ENCODE data around the gene RPL36.
"Not testable (repeated sequence)": the region's sequence is repeated elsewhere in the genome, so short reads cannot be mapped to it uniquely, and the experiment has no call there.

RPL36 gene

DNA sequence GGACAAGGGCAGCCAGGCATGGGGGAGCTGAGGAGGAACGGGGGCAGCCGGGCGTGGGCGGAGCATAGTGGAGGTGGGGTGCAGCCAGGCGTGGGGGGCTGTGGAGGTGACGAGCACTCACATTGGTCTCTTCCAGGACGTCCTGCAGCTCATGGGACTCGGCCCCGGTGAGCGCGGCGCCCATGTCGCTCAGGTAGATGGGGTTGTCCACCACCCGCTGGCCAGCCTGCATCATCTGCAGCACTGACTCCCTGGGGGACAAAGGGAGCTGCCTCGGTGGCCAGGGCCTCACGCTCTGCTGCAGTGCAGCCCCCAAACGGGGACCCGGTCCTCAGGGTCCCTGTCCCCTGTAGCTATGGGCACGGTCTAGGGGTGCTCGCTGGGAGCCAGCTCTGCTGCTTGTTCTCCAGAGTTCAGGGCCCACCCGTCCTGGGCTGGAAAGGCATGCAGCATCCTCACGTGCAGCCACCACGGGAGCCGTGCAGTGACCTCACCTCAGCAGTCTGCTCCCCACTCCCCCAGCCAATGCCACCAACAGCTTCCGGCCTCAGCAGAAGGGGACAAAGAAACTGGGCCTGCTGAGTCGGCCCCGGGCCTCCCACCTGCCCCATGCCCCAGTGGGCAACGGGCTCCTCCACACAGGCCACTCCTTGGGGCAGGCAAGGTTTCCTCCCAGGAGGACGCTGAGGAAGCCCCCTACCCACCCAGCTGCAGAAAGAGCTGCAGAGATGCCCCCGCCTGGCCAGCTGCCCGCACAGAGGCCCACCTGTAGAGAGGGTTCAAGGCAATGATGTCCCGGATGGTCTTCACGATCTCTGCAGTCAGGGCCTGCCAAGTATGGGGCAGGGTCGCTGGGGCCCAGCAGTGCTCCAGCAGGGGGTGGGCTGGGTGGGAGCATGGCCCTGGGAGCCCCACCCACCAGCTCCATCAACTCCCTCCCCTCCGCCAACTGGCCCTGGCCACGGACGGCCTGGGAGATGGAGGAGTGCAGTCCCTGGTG lies 17.8 kb downstream of the RPL36 start:
- no peak for DNase-seq

DNA sequence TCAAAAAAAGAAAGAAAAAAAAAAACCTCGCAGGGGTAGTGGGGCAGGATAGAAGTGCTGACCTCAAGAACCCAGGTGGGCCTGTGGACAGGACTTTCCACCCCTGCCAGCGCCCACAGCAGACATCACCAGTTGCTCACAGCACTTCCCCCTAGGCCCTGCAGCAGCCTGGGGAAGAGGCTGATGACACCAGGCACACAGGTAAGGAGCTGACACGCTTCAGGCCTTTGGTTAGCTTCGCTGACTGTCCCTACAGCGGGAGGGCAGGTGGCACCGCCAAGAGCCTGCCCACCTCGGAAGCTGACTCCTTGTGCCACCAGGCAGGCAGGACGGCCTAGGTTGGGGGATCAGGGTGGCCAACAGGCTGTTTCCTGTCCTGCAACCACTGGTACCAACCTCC lies 20.9 kb downstream of the RPL36 start:
- no peak for DNase-seq

GRCh38 chr19:5711713-5712161 lies 21.6 kb downstream of the RPL36 start:
- DNase-seq = no peak

DNA sequence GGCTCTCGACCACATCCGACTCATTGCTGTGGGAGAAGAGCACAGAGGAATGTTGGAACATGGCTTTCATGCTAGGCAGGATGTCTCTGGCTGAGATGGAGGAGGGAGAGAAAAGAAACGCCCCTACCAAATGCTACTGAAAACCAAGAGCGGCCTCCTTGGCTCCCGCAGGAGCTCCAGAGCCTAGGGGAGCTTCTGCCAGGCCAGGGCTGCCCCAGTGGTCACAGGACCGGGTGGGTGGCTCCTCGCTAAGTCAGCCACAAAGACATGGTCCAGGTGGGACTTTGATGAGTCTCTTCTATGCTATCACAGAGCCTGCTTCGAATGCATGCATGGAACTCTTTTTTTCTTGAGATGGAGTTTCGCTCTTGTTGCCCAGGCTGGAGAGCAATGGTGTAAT lies 23.1 kb downstream of the RPL36 start:
- no peak for DNase-seq

DNA sequence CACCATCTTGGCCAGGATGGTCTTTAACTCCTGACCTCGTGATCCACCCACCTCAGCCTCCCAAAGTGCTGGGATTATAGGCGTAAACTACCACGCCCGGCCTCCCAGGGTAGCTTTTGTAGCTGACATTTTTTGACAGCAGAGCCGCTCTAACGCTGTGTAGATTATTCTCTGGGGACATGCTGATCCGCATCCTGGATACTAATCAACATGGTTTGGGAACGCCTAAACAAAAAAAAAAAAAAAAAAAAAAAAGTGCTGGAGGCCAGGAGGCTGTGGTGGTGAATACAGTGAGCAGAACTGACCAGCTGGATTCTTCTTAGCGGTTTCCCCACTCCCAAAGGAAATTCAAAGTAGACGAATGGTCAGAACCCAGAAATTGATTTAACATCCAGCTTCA lies 24.7 kb downstream of the RPL36 start:
- DNase-seq = no peak

DNA sequence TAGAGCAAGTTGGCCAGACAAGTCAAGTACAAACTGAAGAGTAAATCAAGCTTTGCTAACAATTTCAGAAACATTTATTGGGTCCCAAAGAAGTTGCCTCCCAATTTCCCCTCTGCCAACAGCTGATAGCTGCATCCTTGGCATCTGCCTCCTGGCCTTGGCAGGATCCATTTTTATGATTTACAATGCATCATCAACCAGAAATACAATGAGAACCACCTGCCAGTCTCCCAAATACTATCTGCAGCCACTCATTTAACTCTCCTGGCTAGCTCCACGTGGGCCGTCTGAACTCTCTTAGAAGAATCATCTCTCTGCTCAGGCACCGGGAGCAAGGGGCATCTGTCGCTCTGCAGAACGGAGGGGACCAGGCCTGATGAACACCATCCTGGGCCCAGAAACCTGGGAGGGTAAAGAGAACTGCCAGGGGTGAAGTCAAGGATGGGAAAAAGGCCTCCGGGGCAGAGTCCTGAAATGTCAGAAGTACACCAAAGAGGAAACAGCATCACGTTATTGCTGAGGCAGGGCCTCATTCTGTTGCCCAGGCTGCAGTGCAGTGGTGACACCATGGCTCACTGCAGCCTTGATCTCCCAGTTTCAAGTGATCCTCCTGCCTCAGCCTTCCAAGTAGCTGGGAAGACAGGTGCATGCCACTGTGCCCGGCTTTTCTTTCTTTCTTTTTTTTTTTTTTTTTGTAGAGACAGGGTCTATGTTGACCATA lies 27.3 kb downstream of the RPL36 start:
- DNase-seq = no peak

GRCh38 chr19:5718037-5718578 lies 28.0 kb downstream of the RPL36 start:
- peak; percentile 43 for DNase-seq

DNA sequence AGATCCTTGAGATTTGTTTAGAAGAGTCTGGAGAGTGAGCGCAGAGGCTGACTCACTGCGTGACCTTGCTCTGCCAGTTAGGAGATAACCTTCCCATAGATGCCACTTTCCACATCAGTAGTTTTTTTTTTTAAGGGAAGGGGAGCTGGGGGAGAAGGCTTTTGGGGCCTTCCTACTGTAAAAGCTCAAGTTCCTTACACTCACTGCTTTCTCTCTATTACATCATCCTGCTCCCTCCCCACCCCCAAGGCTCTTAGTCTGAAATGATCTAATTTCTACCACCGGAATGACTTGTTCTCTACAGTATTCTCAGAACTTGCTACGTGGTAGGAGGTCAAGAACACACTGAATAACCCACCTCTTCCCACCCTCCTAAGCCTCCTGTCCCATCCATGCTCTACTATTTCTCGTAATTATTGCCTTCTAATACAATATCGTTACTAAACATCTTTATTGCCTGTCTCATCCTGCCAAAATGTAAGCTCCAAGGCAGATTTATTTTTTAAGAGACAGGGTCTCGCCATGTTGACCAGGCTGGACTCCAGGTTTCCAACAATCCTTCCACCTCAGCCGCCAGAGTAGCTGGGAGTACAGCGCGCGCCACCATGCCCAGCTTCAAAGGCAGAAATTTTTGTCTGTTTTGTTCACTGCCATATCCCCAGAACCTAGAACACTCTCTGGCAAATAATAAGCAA lies 28.6 kb downstream of the RPL36 start:
- peak; percentile 78 for DNase-seq

DNA sequence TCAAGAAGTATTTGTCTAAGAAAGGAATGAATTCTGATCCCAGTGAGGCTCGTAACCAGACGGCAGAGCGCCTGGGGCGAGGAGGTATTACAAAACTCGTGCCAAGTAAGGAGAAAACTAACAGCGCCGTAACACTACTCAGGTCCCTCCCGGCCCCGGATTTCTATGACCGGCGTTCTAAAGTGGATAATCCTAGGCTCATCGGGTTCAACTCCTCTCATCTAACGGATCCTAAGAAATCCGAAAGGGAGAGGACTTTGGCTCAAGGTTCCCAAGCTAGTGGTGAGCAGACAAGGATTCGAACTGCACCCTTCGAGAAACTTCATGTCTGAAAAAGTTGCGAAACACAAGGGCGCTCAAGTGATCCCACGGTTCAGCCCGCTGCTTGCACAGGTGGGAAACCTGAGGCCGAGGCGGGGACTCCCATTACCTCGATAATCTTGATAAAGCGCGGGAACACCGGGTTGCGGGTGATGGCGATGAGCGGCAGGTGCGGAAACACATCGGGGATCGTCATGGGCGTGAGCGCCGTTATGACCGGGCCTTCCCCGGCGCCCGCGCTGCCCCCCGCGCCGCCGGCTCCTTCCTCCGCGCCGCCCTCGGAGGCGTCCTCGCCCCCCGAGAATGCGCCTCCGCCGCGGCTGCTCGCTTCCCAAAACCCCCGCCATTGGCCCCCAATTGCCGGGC lies 29.3 kb downstream of the RPL36 start:
- DNase-seq = no peak

DNA sequence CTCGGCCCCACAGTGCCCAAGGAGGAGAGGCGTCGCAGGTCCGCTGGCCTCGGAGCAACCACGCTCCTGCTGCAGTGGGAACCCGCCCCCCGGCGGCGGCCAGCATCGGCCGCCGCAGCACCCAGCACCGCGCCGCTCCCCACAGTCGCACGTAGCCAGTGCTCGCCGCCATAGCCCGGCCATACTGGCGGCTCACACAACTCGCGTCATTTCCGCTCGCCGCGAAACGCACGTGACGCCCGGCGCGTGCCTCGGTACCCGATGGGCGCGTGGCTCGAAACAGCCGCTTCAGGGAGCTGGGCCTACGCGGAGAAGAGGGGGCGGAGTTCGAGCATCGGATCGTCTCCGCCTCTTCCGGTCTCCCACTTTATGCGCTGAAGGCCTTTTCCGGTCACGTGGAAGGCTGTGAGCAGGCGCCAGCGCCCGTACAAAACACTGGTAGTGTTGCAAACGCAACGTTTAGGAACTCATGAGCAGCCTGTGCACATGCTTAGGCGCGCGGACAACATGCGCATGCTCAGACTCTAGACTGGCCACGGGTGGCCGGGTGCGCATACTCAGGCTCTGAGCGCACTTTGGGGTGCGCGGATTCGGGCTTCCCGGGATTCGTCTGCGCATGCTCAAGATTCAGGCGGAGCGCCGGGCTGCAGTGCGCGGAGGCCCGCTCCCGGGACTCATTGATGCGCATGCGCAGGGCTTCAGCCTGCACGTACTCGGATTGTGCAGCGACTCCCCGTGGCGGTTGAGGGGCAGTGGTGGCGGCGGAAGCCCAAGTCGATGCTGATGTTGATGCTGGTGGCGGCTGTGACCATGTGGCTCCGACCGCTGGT lies 30.1 kb downstream of the RPL36 start, which contains the start of the genes CATSPERD and LONP1:
TSS of gene CATSPERD (plus strand) at position 677 of the 830 bp plus-strand sequence. CDS start at position 778, 101 bp downstream.
TSS of gene LONP1 (minus strand) at position 186 of the 830 bp plus-strand sequence. CDS start at position 172, 14 bp downstream.
- peak; percentile 98 for DNase-seq

DNA sequence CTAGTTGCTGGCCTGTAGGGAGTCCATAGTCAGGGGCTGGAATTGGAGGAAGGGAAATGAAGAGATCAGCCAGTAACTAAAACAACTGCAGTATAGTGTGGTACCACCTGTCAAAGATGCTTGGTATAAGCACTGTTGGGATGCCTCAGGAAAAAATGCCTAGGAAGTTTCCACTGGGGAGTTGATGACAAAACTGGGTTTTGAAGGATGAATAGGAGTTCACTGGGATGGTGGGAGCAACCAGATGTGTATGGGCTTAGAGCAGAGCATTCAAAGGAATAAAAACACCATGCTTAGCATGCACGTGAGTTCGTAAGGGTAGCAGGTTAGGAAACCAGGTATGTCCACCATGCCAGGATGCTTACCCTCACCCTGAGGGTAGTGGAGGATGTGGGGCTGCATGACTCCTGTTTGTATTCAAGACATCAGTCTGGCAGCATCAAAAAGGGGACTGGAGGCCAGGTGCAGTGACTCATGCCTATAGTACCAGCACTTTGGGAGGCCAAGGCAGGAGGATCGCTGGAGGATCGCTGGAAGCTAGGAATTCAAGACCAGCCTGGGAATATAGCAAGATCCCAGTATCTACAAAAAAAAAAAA lies 37.5 kb downstream of the RPL36 start:
- DNase-seq = no peak

DNA sequence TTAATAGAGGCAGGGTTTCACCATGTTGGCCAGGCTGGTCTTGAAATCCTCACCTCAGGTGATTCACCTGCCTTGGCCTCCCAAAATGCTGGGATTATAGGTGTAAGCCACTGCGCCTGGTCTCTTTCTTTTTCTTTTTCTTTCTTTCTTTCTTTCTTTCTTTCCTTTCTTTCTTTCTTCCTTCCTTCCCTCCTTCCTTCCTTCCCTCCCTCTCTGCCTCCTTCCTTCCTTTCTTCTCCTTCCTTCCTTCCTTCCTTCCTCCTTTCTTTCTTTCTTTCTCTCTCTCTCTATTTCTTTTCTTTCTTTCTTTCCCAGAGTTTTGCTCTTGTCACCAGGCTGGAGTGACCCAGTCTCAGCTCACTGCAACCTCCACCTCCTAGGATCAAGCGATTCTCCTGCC lies 43.1 kb downstream of the RPL36 start:
- DNase-seq = not testable (repeated sequence)

DNA sequence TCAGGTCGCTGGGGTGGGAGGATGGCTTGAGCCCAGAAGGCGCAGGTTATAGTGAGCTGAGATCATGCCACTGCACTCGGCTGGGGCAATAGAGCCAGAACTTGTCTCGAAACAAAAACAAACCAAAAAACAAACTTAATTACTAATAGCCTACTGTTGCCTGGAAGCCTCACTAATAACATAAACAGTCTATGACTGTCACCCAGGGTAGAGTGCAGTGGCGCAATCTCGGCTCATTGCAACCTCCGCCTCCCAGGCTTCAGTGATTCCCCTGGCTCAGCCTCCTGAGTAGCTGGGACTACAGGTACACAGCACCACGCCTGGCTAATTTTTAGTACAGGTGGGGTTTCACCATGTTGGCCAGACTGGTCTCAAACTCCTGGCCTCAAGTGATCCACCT lies 48.3 kb downstream of the RPL36 start:
- DNase-seq = no peak
